Germinal center (tissue), 1 donor: ENCODE measurements around the gene TLDC2.

Source experiments
- DNase-seq: peaks from one replicate; pipeline ENCODE4 v3.0.0; 2012; ENCODE audit warnings: mixed read lengths, low spot score

Gene TLDC2

DNA sequence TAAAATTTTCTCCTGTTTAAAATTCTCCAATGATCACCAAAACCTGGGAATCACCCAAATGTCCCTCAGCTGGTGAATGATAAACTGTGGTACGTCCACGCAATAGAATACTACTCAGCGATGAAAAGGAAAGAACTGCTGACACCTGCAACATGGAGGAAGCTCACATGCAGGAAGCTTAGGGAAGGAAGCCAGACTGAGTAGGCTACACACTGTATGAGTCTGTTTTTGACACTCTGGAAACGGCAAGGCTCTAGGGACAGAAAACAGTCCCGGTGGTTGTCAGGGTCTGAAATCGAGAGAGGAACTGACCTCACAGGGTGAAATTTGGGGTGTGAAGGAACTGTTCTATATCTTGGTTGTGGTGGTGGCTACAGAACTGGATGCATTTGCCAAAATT is 25.2 kb upstream of the TLDC2 start:
- no peak for DNase-seq

DNA sequence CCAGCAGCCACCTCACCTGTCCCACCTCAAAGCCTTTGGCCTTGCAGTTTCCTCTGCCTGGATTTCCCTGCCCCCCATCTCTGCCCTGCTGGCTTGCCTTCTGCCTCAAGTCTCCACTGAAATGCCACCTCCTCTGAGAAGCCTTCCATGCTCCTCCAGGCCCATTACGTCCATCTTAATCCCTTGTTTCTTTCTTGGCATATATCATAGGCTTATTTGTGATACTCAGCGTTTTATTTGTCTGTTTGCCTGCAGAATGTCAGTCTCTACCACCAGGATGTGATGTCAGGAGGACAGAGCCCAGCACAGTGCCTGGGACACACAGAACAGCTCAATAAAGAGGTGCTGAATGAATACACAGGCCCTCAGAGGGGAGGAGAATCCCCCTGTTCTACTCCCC is 24.4 kb upstream of the TLDC2 start:
- DNase-seq = no peak

GRCh38 chr20:36852187-36852586 is 23.8 kb upstream of the TLDC2 start:
- DNase-seq = peak; percentile 76

GRCh38 chr20:36854348-36855240 is 21.3 kb upstream of the TLDC2 start:
- no peak for DNase-seq

DNA sequence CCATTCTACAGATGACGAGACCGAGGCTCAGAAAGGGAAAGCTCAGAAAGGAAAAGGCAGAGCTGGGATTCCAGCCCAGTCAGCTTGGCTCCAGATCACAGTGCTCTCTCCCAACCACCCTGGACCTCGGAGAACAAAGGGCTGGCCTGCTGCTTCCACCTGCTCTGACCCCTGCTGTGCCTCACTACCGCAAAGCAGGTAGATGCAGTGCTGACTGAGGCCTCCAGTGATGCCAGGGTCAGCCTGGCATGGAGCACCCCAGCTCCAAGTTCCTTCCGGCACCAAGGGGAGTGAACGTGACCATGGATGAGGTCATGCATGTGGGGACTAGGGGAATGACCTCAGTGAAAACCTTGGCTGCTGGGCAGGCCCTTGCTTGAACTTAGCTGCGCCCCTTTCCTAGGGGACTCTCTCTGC is 20.7 kb upstream of the TLDC2 start:
- DNase-seq = no peak

GRCh38 chr20:36856195-36856594 is 19.7 kb upstream of the TLDC2 start:
- DNase-seq = no peak

DNA sequence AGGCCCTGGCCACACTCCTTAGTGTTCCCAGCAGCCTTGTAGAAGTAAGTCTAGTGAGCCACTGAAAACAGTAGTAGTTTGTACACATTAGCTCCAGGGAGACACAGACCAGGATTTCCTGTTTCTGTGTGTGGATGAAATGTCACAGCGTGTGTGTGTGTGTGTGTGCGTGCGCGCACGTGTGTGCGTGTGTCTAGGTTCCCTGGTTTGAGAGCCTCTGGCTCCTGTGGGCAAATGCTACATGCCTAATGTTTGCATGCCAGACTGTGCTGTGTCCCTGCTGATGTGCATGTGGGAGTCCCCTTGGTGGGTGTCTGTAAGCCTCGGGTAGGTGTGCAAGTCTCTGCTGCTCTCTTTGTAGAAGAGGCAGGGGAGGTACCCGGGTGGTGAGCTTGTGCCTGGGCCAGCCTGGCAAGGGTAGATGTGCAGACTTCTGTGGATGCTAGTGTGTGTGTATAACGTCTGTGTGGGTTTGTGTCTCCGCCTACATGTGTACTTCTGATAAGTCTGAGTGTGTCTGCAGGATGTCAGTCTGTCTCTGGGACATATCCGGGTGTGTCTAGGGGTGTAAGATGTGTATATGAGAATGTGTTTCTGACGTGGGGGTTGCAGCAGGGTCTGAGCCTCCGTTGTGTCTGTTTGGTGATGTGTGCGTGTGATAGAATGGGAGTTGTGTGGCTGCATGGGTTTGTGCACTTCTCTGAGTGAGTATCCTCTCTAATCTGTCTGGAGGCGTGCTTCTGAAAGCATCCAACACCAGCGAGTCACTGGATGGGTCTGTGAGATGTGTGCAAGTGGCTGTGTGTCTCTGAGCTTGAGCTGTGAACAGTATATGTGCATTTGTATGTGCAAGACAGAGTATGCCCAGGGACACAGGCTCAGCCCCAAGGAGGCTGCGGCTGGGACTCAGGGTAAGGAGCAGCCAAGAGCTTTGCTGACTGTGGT is 19.0 kb upstream of the TLDC2 start:
- DNase-seq = no peak

DNA sequence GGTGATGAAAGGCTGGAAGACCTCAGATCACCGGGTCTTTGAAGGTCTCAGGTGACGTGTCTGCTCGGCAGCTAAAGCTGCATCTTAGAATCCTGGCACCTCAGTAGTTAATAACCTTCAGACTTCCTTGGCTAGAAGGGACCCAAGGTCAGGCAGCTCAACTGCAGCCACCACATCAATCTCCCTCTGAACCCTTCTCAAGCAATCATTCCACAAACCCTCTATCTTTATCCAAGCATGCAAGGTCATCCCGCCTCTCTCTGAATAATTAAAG is 16.7 kb upstream of the TLDC2 start:
- no peak for DNase-seq

- no peak for DNase-seq
Observed at GRCh38 chr20:36859700-36860330, 16.1 kb upstream of the TLDC2 start.

- DNase-seq = no peak
Observed at GRCh38 chr20:36860339-36860738, 15.6 kb upstream of the TLDC2 start.

- no peak for DNase-seq
Observed at GRCh38 chr20:36860811-36861624, 14.9 kb upstream of the TLDC2 start.

DNA sequence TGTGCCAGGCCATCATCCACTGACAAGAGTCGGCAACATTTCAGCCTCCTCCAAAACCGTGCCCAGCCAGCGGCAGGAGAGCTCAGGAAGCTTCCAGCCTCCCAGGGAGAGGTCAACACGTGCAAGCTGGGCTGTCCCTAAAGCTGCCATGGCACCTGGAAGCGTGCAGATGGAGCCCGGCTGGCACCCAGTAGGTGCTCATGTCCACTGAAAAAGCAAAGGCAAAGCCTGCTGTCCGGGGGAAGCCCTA is 14.4 kb upstream of the TLDC2 start:
- no peak for DNase-seq

DNA sequence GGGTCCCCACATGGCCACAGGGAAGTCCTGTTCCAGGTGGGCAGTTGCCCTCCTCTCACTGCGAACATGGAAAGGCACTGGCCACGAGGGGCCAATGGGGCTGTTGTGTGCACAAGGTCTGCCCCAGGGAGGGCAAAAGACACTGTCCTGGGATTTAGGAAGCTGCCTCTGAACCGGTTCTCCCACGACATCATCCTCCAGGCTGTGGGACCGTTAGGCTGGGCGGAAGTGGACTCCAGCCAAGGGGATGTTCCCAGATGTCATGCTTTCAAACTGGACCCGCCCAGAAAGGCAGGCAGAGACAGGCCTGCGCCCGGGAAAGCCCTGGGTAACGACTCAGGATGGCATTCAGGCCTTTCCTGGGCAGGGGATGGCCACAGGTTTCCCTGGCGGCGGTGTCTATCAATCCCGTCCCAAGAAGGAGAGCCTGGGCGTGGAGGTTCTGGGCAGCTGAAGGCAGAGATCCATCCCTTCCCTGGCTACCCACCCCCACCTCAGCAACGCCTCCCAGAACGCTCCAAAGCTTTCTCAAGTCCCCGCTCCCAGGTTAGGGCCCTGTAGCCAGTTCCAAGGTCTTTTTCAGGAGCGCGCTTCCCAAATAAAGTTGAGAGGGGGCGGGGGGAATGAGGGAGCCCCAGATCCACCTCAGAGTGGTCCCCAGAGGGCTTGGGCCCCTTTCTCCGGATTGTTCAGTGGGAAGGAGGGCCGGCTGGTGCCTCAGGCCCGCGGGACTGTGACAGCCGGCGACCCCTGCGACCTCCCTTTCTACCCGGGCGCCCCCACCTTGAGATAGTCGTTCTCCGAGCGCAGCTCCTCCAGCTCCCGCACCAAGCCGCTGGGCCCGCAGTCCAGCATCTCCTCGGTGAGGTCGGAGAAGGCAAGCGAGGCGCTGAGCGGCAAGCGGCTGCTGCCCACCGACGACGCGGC is 13.8 kb upstream of the TLDC2 start:
- DNase-seq = no peak

DNA sequence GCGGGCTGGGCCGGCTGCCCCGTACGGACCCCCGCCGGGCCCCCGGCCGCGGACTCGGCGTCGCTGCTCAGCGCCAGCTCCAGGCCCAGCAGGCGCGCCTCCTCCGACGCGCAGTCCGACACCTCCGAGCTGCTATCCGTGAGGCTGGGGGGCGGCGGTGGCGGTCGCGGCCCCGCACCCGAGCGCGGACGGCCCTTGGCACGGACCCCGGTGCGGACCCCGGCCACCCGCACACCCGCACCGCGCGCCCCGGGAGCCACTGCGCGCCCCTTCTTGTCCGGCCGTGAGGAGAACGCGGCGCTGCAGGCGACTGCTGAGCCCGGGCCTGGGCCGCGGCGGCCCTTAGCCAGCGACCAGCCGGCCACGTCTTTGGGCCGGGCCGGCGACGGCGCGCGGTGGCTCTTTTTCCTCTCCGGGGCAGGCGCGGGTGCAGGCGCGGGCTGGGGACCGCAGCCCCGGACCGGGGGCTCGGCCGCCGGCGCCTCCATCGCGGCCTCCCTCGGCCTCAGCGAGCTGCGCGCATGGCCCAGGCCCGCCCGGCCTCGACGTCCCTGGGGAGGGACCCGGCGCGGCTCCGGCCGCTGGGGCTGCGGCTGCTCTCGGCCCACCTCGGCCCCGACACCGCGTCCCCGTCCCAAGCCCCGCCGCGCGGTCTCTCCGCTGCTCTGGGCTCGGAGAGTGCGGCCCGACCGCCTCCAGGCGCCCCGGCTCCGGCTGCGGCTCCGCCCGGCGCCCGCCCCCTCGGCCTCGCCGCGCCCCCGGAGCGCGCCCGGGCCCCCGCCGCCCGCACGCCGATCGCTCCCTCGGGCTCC is 12.9 kb upstream of the TLDC2 start:
- no peak for DNase-seq

- DNase-seq = no peak
Observed at GRCh38 chr20:36865076-36865860, 10.7 kb upstream of the TLDC2 start.

DNA sequence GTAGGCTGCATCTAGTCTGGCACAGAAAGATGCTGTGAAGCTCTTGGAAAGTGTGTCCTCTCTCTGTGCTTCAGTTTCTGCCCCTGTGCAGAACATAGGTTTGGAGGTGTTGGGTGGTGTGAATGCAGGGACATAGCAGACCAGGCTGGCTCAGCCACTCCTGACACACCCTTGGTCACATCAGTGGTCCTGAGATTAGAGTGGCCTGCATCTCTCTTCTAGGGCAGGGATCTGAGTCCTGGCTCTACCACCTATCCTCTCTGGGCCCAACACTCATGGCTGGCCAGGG is 10.1 kb upstream of the TLDC2 start:
- DNase-seq = no peak

- no peak for DNase-seq
Observed at GRCh38 chr20:36866164-36866563, 9.8 kb upstream of the TLDC2 start.

DNA sequence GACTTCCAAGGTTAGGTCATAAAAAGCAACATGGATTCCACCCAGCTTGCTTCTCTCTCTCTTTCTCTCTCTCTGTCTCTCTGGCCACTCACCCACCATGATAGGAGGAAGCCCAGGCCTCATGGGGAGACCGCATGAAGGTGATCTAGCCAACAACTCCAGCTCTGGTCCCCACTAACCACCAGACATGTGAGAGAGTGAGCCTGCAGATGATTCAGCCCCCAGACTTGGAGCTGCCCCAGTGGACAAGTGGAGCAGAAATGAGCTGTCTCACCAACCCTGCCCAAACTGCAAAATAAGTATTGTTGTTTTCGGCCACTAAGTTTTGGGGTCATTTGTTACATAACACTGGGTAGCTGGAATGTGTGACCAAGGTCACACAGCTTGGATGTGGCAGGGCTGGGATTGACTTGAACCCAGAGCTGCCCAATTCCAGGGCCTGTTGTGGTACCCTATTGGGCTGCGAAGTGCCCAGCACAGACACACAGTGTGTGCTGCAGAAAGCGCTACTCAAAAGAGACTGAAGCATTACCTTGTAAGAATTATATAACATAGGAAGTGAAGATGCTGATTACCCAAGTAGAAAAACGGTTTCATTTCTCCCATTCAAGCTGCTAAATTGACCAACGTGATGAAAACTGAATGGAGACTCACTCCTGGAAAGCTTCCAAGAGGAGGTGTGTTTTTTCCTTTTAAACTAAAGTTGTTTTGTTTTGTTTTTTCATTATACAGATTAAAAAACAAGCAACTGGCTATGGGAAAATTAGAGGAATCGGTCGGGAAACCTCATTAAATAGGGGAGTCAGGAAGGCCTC is 9.1 kb upstream of the TLDC2 start:
- peak; percentile 33 for DNase-seq
